T-cell (primary cell): Measurements from ENCODE around the gene RPS25. TPM values are rescaled to one million over a fixed set of nuclear protein-coding genes. Genes with fewer than 3 reads are reported as not detected.

Experiments
- ATAC-seq, 4 experiments: fragments of 200-7000 bp in 3 of 4; fragments of 150-1000 bp in 1 of 4; cut with Tn5 transposase; replicated peaks in 1 of 4; 1 replicate in 3 of 4; 2 replicates in 1 of 4; pipeline ENCODE4 v1.10.0; 2021; ENCODE audit warnings: moderate library complexity in 3 of 4, mild to moderate bottlenecking in 2 of 4, moderate number of reproducible peaks in 1 of 4
- CTCF ChIA-PET, 2 donors: fragments of 300-600 bp; sonication (Branson Sonifier 250); formaldehyde crosslinking; loops; one replicate each; lab custom pipeline; 2022; ENCODE audit warnings: antibody characterized with exemption in 2 of 2; lab: Charles Lee
- POLR2A ChIA-PET, 2 donors: fragments of 300-600 bp; sonication (Branson Sonifier 250); formaldehyde crosslinking; loops; one replicate each; lab custom pipeline; 2022; ENCODE audit warnings: antibody characterized with exemption in 2 of 2; lab: Charles Lee
- DNase-seq, 35 experiments: peaks; one replicate each; pipeline versions ENCODE4 v3.0.0 to v3.0.0-alpha.2; 2013 to 2023
- H3K27ac ChIP-seq: one replicate; pipeline ENCODE4 v1.5.1; 2013; ENCODE audit warnings: low read length
- H3K27me3 ChIP-seq, 2 experiments: replicated peaks in 1 of 2; 1 replicate in 1 of 2; 2 replicates in 1 of 2; pipeline versions ENCODE4 v1.6.1 to v1.7.0; 2013; ENCODE audit warnings: low read length in 1 of 2, mixed read lengths in 1 of 2; ENCODE audit not compliant: control insufficient read depth in 2 of 2, insufficient read depth in 2 of 2; ENCODE audit errors: extremely low read depth in 1 of 2
- H3K36me3 ChIP-seq, 2 donors: 1 replicate in 1 of 2; 2 replicates in 1 of 2; pipeline versions ENCODE4 v1.6.1 to v1.7.0; 2013; ENCODE audit warnings: low read length in 1 of 2; ENCODE audit not compliant: control insufficient read depth in 2 of 2, insufficient read depth in 1 of 2; ENCODE audit errors: extremely low read depth in 1 of 2
- H3K4me1 ChIP-seq, 2 experiments: 1 replicate in 1 of 2; 2 replicates in 1 of 2; pipeline versions ENCODE4 v1.6.1 to v1.7.0; 2013; ENCODE audit warnings: low read length in 2 of 2, mixed read lengths in 1 of 2; ENCODE audit not compliant: insufficient read depth in 2 of 2, control insufficient read depth in 1 of 2; ENCODE audit errors: extremely low read depth in 1 of 2
- H3K4me3 ChIP-seq, 2 donors: 1 replicate in 1 of 2; 2 replicates in 1 of 2; pipeline versions ENCODE4 v1.5.1 to v1.7.0; 2013; ENCODE audit warnings: mild to moderate bottlenecking in 2 of 2, low read length in 1 of 2, moderate library complexity in 1 of 2; ENCODE audit not compliant: control insufficient read depth in 1 of 2; ENCODE audit errors: extremely low read depth in 1 of 2
- H3K9me3 ChIP-seq: 2 replicates; pipeline ENCODE4 v1.7.0; 2013
- H3K27ac Mint-ChIP-seq, 2 donors: one replicate each; pipeline ENCODE4 v1.8.0; 2020 to 2021; ENCODE audit warnings: mild to moderate bottlenecking in 2 of 2, mixed read lengths in 2 of 2
- H3K27me3 Mint-ChIP-seq, 2 donors: one replicate each; pipeline ENCODE4 v1.8.0; 2021 to 2022; ENCODE audit warnings: mixed read lengths in 2 of 2
- H3K36me3 Mint-ChIP-seq: one replicate; pipeline ENCODE4 v1.8.0; 2021; ENCODE audit warnings: mixed read lengths
- H3K4me1 Mint-ChIP-seq, 3 donors: one replicate each; pipeline ENCODE4 v1.8.0; 2020 to 2022; ENCODE audit warnings: mixed read lengths in 3 of 3, mild to moderate bottlenecking in 1 of 3
- H3K4me3 Mint-ChIP-seq, 3 donors: one replicate each; pipeline ENCODE4 v1.8.0; 2020 to 2022; ENCODE audit warnings: mild to moderate bottlenecking in 3 of 3, mixed read lengths in 3 of 3, moderate library complexity in 3 of 3
- H3K9me3 Mint-ChIP-seq, 3 donors: one replicate each; pipeline ENCODE4 v1.8.0; 2020 to 2022; ENCODE audit warnings: mixed read lengths in 3 of 3
- WGBS: methylation state at CpG from one replicate; pipeline ENCODE4 v1.1.5; 2013; ENCODE audit warnings: missing lambda C conversion rate; ENCODE audit not compliant: insufficient coverage; 5-methylcytosine and 5-hydroxymethylcytosine counted together
- total RNA-seq, 35 experiments: library from RNA in 6 of 35; stranded (reverse) in 6 of 35; fragments of 120-200 nt in 1 of 35; gene quantifications; one replicate each; pipeline versions ENCODE4 v1.2.1 to v1.2.4 and lab custom pipeline; 2013 to 2026

RPS25 gene
- total RNA-seq, 5 donors from 2014 or later (not counting 1 experiment from before 2014, with no cell fraction given) = 1,733 to 2,728 (median 2,161) TPM

DNA sequence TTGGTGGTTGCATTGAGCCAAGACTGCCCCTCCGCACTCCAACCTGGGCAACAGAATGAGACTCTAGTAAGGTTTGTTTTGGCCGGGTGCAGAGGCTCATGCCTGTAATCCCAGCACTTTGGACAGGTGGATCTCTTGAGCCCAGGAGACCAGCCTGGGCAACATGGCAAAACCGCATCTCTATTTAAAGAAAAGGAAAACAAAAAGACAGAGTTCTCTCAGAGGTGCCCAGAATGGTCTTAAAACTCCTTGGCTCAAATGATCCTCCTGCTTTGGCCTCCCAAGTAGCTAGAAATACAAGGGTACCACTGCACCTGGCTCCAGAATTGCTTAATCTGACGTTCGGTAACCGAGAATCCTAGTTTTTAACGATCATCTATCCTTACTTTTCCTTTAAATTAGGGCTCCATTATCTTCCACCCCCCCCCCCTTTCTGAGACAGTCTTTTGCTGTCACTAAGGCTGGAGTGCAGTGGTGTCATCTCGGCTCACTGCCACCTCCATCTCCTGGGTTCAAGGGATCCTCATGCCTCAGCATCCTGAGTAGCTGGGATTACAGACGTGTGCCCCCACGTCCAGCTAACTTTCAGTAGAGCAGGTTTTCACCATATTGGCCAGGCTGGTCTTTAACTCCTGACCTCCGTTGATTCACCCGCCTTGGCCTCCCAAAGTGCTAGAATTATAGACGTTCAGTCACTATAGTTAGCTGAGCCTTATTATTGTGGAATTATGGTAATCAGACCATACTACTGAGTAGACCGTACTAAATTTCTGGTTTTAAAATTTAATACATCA is 1.7 kb downstream of the RPS25 start:
- Histone ChIP-seq H3K27ac (peak overlapping the region; percentile 96), H3K4me1 (peaks cover 15 to 45% of the 10 kb centered on the region in 2 experiments), H3K4me3 (no peak overlapping the region), H3K9me3 (no peaks in the 10 kb centered on the region), H3K27me3 (no peaks in the 10 kb centered on the region), H3K36me3 (peaks cover 0 to 61% of the 10 kb centered on the region in 2 donors)
- H3K9me3 Mint-ChIP-seq = no peaks in the 10 kb centered on the region
- peak overlapping the region; percentile 19 to 28 for H3K27ac Mint-ChIP-seq
- WGBS = 66% methylated on average over 7 of the region's 14 CpGs
- ChIA-PET POLR2A (interaction anchor here (0.6 to 3.5 kb wide), 5 partner anchors 17 to 232 kb away, joined by 3 to 14 read pairs (median 3); partner anchors contain the start of gene VPS11 (in 1 of the 2)), CTCF (interaction anchor here (0.6 to 1.6 kb wide), 5 partner anchors 10 to 257 kb away, joined by 3 to 9 read pairs (median 4); no protein-coding TSS in a partner anchor)
- ATAC-seq (no peak), DNase-seq (no peak)
- peaks cover 43 to 56% (median 54%) of the 10 kb centered on the region in 3 donors for H3K4me1 Mint-ChIP-seq
- peak overlapping the region; percentile 37 to 99 (median 99) for H3K4me3 Mint-ChIP-seq
- H3K27me3 Mint-ChIP-seq = no peaks in the 10 kb centered on the region
- peaks cover 31% of the 10 kb centered on the region for H3K36me3 Mint-ChIP-seq

DNA sequence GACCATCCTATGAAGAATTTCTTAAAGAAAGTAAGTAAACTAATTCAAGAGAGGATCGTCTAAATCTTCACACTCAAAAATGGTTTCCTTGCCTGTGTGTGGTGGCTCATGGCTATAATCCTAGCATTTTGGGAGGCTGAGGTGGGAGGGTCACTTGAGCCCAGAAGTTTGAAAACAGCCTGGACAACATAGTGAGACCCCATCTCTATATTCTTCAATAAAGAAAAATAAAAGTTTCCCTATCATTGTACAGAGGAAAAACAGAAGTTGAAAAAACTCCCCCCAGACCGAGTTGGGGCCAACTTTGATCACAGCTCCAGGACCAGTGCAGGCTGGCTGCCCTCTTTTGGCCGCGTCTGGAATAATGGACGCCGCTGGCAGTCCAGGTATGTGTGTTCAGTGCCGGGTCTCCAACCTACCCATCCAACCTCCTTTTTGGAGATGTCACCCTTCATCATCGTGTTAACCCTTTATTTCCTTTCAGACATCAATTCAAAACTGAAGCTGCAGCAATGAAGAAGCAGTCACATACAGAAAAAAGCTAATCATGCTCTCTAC is 3.0 kb downstream of the RPS25 start:
- H3K27ac Mint-ChIP-seq = peak overlapping the region; percentile 17 to 32

GRCh38 chr11:119014209-119014924 is 3.8 kb downstream of the RPS25 start:
- peaks cover 28 to 41% (median 38%) of the 10 kb centered on the region in 3 donors for H3K4me1 Mint-ChIP-seq
- Histone ChIP-seq H3K36me3 (peaks cover 5 to 66% of the 10 kb centered on the region in 2 donors), H3K4me3 (no peak overlapping the region), H3K4me1 (peaks cover 9 to 25% of the 10 kb centered on the region in 2 experiments), H3K9me3 (no peaks in the 10 kb centered on the region), H3K27me3 (no peaks in the 10 kb centered on the region), H3K27ac (no peak overlapping the region)
- no peak overlapping the region for H3K27ac Mint-ChIP-seq
- no peaks in the 10 kb centered on the region for H3K9me3 Mint-ChIP-seq
- H3K36me3 Mint-ChIP-seq = peaks cover 35% of the 10 kb centered on the region
- ATAC-seq (no peak), DNase-seq (no peak)
- no peak overlapping the region for H3K4me3 Mint-ChIP-seq
- CTCF ChIA-PET = interaction anchor here (0.7 to 1.6 kb wide), 3 partner anchors 14 to 72 kb away, joined by 5 to 9 read pairs (median 5); no protein-coding TSS in a partner anchor
- H3K27me3 Mint-ChIP-seq = no peaks in the 10 kb centered on the region
- 92% methylated on average over 7 of the region's 17 CpGs for whole genome bisulfite sequencing
- POLR2A ChIA-PET = interaction anchor here (0.6 to 0.7 kb wide), 5 partner anchors 12 to 90 kb away, joined by 3 to 16 read pairs (median 7); no protein-coding TSS in a partner anchor

More for the DNA sequence above, 3.0 kb downstream of the RPS25 start:
- Histone ChIP-seq H3K27me3 (no peaks in the 10 kb centered on the region), H3K27ac (no peak overlapping the region), H3K36me3 (peaks cover 5 to 61% of the 10 kb centered on the region in 2 donors), H3K9me3 (no peaks in the 10 kb centered on the region), H3K4me3 (no peak overlapping the region), H3K4me1 (peaks cover 14 to 32% of the 10 kb centered on the region in 2 experiments)
- peaks cover 36% of the 10 kb centered on the region for H3K36me3 Mint-ChIP-seq
- H3K4me3 Mint-ChIP-seq = peak overlapping the region in 2 of 3 donors; percentile 2 to 11
- no peaks in the 10 kb centered on the region for H3K9me3 Mint-ChIP-seq
- WGBS = 89% methylated on average over 7 of the region's 8 CpGs
- no peaks in the 10 kb centered on the region for H3K27me3 Mint-ChIP-seq
- ChIA-PET POLR2A (interaction anchor here (0.6 to 0.9 kb wide), 3 partner anchors 52 to 100 kb away, joined by 3 read pairs; partner anchors contain the start of gene VPS11 (in 1 of the 2)), CTCF (interaction anchor here (0.7 to 1.6 kb wide), 4 partner anchors 15 to 18 kb away, joined by 3 to 9 read pairs (median 6); partner anchors contain the start of gene CENATAC (in 1 of the 2))
- DNase-seq (no peak), ATAC-seq (no peak)
- peaks cover 34 to 48% (median 44%) of the 10 kb centered on the region in 3 donors for H3K4me1 Mint-ChIP-seq

DNA sequence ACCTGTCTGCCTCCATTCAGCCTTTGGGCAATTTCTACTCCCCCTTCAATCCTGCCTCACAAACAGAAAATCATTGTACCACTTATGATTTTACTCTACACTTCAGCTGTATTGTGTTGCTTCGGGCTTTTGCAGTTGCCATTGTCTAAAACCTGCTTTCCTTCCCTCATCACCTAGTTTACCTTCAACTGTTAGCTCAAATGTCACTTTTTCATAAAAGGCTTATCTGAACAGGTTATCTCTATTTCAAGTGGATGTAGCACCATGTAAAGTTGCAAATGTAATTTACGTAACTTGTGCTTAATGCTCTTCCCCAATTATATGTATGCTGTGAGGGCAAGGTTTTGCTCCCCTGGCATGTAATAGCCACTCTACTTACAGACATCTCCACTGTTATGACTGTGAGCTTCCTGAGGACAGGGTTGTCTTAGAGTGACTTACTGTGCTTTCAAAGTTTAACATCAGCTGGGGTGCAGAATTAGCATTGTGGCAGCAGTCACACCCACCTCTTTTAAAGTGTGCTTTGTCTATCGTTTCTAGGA is 5.4 kb downstream of the RPS25 start:
- H3K9me3 ChIP-seq = no peaks in the 10 kb centered on the region
- Mint-ChIP-seq H3K4me1 (peaks cover 23 to 34% (median 26%) of the 10 kb centered on the region in 3 donors), H3K27ac (peak overlapping the region; percentile 33 to 44), H3K36me3 (peaks cover 47% of the 10 kb centered on the region), H3K27me3 (no peaks in the 10 kb centered on the region), H3K4me3 (no peak overlapping the region), H3K9me3 (no peaks in the 10 kb centered on the region)
- peaks cover 9 to 20% of the 10 kb centered on the region in 2 experiments for H3K4me1 ChIP-seq
- no peak for DNase-seq
- H3K4me3 ChIP-seq = no peak overlapping the region
- H3K27ac ChIP-seq = peak overlapping the region; percentile 7
- no peak for ATAC-seq
- no peaks in the 10 kb centered on the region for H3K27me3 ChIP-seq
- ChIA-PET POLR2A (interaction anchor here in 1 of 2 donors (0.7 to 0.8 kb wide), 2 partner anchors 124 to 325 kb away, joined by 3 to 4 read pairs; no protein-coding TSS in a partner anchor), CTCF (no interaction called here)
- WGBS = no CpG with 5 or more reads among the region's 3 CpGs
- H3K36me3 ChIP-seq = peaks cover 5 to 78% of the 10 kb centered on the region in 2 donors

DNA sequence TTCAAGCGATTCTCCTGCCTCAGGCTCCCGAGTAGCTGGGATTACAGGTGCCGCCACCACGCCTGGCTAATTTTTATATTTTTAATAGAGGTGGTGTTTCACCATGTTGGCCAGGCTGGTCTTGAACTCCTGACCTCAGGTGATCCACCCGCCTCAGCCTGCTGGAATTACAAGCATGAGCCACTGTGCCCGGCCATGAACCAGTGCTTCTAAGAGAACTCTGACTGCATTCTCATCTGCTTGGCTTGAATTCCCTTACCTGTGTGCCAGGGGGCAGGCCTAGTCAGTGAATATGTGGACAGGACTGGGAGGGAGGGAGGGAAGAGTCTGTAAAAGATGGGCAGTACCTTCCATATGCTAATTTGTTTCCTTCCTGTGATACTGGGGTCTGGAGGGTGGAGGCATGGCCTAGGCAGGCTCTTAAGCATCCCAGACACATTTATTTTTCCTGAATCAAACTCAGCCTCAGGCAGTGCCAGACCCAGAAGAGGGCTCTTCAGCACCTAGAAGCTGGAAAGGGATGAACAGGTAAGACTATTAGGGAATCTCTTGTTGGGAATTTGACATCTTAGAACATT is 6.6 kb downstream of the RPS25 start:
- H3K27ac Mint-ChIP-seq = no peak overlapping the region
- peaks cover 16 to 24% (median 17%) of the 10 kb centered on the region in 3 donors for H3K4me1 Mint-ChIP-seq
- H3K27me3 Mint-ChIP-seq = no peaks in the 10 kb centered on the region
- peaks cover 54% of the 10 kb centered on the region for H3K36me3 Mint-ChIP-seq
- no peak for DNase-seq
- Histone ChIP-seq H3K36me3 (peaks cover 5 to 85% of the 10 kb centered on the region in 2 donors), H3K9me3 (no peaks in the 10 kb centered on the region), H3K4me1 (peaks cover 0 to 9% of the 10 kb centered on the region in 2 experiments), H3K27me3 (no peaks in the 10 kb centered on the region), H3K4me3 (no peak overlapping the region), H3K27ac (no peak overlapping the region)
- no peak overlapping the region for H3K4me3 Mint-ChIP-seq
- ChIA-PET CTCF (interaction anchor here (0.5 kb wide), 2 partner anchors 11 to 22 kb away, joined by 3 to 5 read pairs; no protein-coding TSS in a partner anchor), POLR2A (no interaction called here)
- WGBS = 98% methylated on average over 6 of the region's 6 CpGs
- no peaks in the 10 kb centered on the region for H3K9me3 Mint-ChIP-seq
- ATAC-seq = peak in 1 of 4 experiments; percentile 9
